ENCODE measurements around the gene CDH10. TPM values are rescaled to one million over a fixed set of nuclear protein-coding genes. Genes with fewer than 3 reads are reported as not detected.

Gene CDH10
- polyA plus RNA-seq, 1 donor from 2014 or later, result 5.3 TPM

DNA sequence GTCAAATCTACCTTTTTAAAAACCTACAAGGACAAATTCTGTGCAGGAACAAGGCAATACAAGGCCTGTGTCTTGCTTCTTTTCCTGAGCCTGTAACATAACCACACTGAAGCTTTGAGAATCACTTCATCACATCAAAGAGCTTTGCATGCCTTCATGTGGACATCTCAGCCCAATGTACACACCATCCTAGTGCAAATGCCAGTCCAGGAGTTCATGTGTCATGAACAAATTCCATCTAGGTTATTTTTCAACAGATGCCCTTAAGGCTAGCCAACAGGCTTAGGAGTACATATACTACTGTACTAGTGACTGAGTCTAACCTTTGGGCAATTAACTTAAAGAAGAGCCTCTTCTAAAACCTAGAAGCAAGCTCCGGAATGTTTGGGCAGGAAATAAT is 106.4 kb downstream of the CDH10 start:
- no peaks in the 10 kb centered on the region for H3K79me2 ChIP-seq (replicated peaks; ENCODE audit: insufficient read depth, low read length)
- TF ChIP-seq EP300 (conservative IDR thresholded peaks at IDR 0.05; ENCODE audit: poor library complexity, severe bottlenecking) (no peak), RAD21 (conservative IDR thresholded peaks at IDR 0.05) (no peak), POLR2AphosphoS5 (IDR thresholded peaks at IDR 0.05) (no peak)
- TF ChIP-seq, protein P1, sequence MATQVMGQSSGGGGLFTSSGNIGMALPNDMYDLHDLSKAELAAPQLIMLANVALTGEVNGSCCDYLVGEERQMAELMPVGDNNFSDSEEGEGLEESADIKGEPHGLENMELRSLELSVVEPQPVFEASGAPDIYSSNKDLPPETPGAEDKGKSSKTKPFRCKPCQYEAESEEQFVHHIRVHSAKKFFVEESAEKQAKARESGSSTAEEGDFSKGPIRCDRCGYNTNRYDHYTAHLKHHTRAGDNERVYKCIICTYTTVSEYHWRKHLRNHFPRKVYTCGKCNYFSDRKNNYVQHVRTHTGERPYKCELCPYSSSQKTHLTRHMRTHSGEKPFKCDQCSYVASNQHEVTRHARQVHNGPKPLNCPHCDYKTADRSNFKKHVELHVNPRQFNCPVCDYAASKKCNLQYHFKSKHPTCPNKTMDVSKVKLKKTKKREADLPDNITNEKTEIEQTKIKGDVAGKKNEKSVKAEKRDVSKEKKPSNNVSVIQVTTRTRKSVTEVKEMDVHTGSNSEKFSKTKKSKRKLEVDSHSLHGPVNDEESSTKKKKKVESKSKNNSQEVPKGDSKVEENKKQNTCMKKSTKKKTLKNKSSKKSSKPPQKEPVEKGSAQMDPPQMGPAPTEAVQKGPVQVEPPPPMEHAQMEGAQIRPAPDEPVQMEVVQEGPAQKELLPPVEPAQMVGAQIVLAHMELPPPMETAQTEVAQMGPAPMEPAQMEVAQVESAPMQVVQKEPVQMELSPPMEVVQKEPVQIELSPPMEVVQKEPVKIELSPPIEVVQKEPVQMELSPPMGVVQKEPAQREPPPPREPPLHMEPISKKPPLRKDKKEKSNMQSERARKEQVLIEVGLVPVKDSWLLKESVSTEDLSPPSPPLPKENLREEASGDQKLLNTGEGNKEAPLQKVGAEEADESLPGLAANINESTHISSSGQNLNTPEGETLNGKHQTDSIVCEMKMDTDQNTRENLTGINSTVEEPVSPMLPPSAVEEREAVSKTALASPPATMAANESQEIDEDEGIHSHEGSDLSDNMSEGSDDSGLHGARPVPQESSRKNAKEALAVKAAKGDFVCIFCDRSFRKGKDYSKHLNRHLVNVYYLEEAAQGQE (IDR thresholded peaks at IDR 0.05; ENCODE audit: borderline replicate concordance), result no peak
- no peak overlapping the region for H3K9ac ChIP-seq (ENCODE audit: low read length)
- H2AFZ ChIP-seq (ENCODE audit: low read depth, low read length), result no peak overlapping the region
- no peak overlapping the region for H3K4me3 ChIP-seq (ENCODE audit: low read length)
- H4K20me1 ChIP-seq (ENCODE audit: insufficient read depth), result no peaks in the 10 kb centered on the region
- no peaks in the 10 kb centered on the region for H3K27me3 ChIP-seq (ENCODE audit: insufficient read depth, low read depth, low read length)
- H3F3A ChIP-seq (ENCODE audit: insufficient read depth, low read length, poor library complexity, severe bottlenecking), result no peaks in the 10 kb centered on the region
- H3K4me2 ChIP-seq (ENCODE audit: low read length), result no peak overlapping the region
- no peaks in the 10 kb centered on the region for H3K9me3 ChIP-seq (ENCODE audit: low read length)
- no peaks in the 10 kb centered on the region for H3K9me2 ChIP-seq (ENCODE audit: insufficient read depth, low read length)
- H3K36me3 ChIP-seq (ENCODE audit: insufficient read depth, low read length), result no peaks in the 10 kb centered on the region
- no peak overlapping the region for H3K27ac ChIP-seq (ENCODE audit: low read length)

DNA sequence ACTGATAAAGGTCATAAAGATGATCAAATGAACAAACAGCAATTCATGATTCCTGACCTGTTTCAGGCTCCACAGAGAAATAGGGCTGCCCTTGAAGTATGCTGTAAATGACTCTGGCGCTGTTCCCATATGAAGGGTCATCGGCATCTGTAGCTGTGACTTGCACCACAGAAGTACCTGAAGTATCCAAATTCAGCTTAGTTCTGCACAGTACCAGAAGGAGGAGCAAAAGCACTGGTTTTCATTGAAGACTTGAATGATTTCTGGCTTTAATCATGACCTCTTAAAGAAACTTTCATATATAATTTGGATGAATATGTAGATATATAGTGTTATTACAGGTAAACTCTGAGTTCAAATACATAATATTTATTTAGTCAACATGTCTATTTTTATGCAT is 109.1 kb downstream of the CDH10 start:
- Histone ChIP-seq H3K27ac (ENCODE audit: low read length) (no peak overlapping the region), H3K79me2 (replicated peaks; ENCODE audit: insufficient read depth, low read length) (no peaks in the 10 kb centered on the region), H3K4me3 (ENCODE audit: low read length) (no peak overlapping the region), H3K36me3 (ENCODE audit: insufficient read depth, low read length) (no peaks in the 10 kb centered on the region), H4K20me1 (ENCODE audit: insufficient read depth) (no peaks in the 10 kb centered on the region), H3K9ac (ENCODE audit: low read length) (no peak overlapping the region), H3K4me2 (ENCODE audit: low read length) (no peak overlapping the region), H3F3A (ENCODE audit: insufficient read depth, low read length, poor library complexity, severe bottlenecking) (no peaks in the 10 kb centered on the region), H2AFZ (ENCODE audit: low read depth, low read length) (no peak overlapping the region), H3K9me3 (ENCODE audit: low read length) (no peaks in the 10 kb centered on the region), H3K27me3 (ENCODE audit: insufficient read depth, low read depth, low read length) (no peaks in the 10 kb centered on the region), H3K9me2 (ENCODE audit: insufficient read depth, low read length) (no peaks in the 10 kb centered on the region)
- no peak for TF ChIP-seq EP300 (conservative IDR thresholded peaks at IDR 0.05; ENCODE audit: poor library complexity, severe bottlenecking)
- TF ChIP-seq RAD21 (conservative IDR thresholded peaks at IDR 0.05), result no peak
- TF ChIP-seq, protein P1 (IDR thresholded peaks at IDR 0.05; ENCODE audit: borderline replicate concordance), result no peak
- TF ChIP-seq, protein P2, sequence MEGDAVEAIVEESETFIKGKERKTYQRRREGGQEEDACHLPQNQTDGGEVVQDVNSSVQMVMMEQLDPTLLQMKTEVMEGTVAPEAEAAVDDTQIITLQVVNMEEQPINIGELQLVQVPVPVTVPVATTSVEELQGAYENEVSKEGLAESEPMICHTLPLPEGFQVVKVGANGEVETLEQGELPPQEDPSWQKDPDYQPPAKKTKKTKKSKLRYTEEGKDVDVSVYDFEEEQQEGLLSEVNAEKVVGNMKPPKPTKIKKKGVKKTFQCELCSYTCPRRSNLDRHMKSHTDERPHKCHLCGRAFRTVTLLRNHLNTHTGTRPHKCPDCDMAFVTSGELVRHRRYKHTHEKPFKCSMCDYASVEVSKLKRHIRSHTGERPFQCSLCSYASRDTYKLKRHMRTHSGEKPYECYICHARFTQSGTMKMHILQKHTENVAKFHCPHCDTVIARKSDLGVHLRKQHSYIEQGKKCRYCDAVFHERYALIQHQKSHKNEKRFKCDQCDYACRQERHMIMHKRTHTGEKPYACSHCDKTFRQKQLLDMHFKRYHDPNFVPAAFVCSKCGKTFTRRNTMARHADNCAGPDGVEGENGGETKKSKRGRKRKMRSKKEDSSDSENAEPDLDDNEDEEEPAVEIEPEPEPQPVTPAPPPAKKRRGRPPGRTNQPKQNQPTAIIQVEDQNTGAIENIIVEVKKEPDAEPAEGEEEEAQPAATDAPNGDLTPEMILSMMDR (IDR thresholded peaks at IDR 0.05; ENCODE audit: poor library complexity, severe bottlenecking), result no peak
- TF ChIP-seq POLR2AphosphoS5 (IDR thresholded peaks at IDR 0.05), result no peak
- no peak for TF ChIP-seq MXI1 (conservative IDR thresholded peaks at IDR 0.05; ENCODE audit: poor library complexity, severe bottlenecking)
- no peak for TF ChIP-seq SMC3 (conservative IDR thresholded peaks at IDR 0.05; ENCODE audit: poor library complexity)
- TF ChIP-seq EZH2 (IDR thresholded peaks at IDR 0.05; ENCODE audit: borderline replicate concordance, insufficient read depth, low read length, poor library complexity, severe bottlenecking), result no peak
- no peak for TF ChIP-seq TAF1 (IDR thresholded peaks at IDR 0.05; ENCODE audit: low read depth)

Data from neural cell (in vitro differentiated cells).